Measurements from ENCODE around the gene HAVCR2. TPM values are rescaled to one million over a fixed set of nuclear protein-coding genes. Genes with fewer than 3 reads are reported as not detected.

Gene HAVCR2
- total RNA-seq, 3 donors from 2014 or later: 2.1 to 5.1 (median 5.1) TPM

GRCh38 chr5:157109744-157110143 is 900 bp upstream of the HAVCR2 start:
- H3K9me3 ChIP-seq: no peaks in the 10 kb centered on the region
- peak in 1 of 3 donors; percentile 14 for DNase-seq
- H3K4me1 ChIP-seq (ENCODE audit: low read depth): no peaks in the 10 kb centered on the region
- no peak for TF ChIP-seq CTCF (IDR thresholded peaks at IDR 0.05)
- intact Hi-C loops (cut with DNase I, micrococcal nuclease): no loop called here
- peak; percentile 66 for ATAC-seq
- no peak overlapping the region for H3K4me3 ChIP-seq
- H3K36me3 ChIP-seq (ENCODE audit: low read depth): no peaks in the 10 kb centered on the region

GRCh38 chr5:157107508-157107907 is 1.3 kb downstream of the HAVCR2 start:
- intact Hi-C loops (cut with DNase I, micrococcal nuclease): no loop called here
- DNase-seq (no peak), ATAC-seq (no peak)
- H3K4me1 ChIP-seq (ENCODE audit: low read depth): peaks cover 3% of the 10 kb centered on the region
- no peak for TF ChIP-seq CTCF (IDR thresholded peaks at IDR 0.05)
- H3K9me3 ChIP-seq: no peaks in the 10 kb centered on the region
- H3K36me3 ChIP-seq (ENCODE audit: low read depth): no peaks in the 10 kb centered on the region
- H3K4me3 ChIP-seq: no peak overlapping the region

- TF ChIP-seq CTCF (IDR thresholded peaks at IDR 0.05): no peak
- peak in 1 of 3 donors; percentile 20 for DNase-seq
- Histone ChIP-seq H3K36me3 (ENCODE audit: low read depth) (no peaks in the 10 kb centered on the region), H3K4me3 (no peak overlapping the region), H3K4me1 (ENCODE audit: low read depth) (peaks cover 3% of the 10 kb centered on the region), H3K9me3 (no peaks in the 10 kb centered on the region)
- ATAC-seq: no peak
- intact Hi-C loops (cut with DNase I, micrococcal nuclease): no loop called here
Measured at GRCh38 chr5:157106630-157107461, 2.0 kb downstream of the HAVCR2 start.

- ATAC-seq: no peak
- no peak overlapping the region for H3K4me3 ChIP-seq
- TF ChIP-seq CTCF (IDR thresholded peaks at IDR 0.05): no peak
Measured at GRCh38 chr5:157100140-157100679, 8.6 kb downstream of the HAVCR2 start.

GRCh38 chr5:157088342-157088990 is 20.4 kb downstream of the HAVCR2 start:
- TF ChIP-seq CTCF (IDR thresholded peaks at IDR 0.05): no peak
- ATAC-seq: peak; percentile 19
- H3K9me3 ChIP-seq: no peaks in the 10 kb centered on the region
- no peaks in the 10 kb centered on the region for H3K36me3 ChIP-seq (ENCODE audit: low read depth)
- H3K4me3 ChIP-seq: no peak overlapping the region
- no peaks in the 10 kb centered on the region for H3K4me1 ChIP-seq (ENCODE audit: low read depth)
- intact Hi-C loops (cut with DNase I, micrococcal nuclease): no loop called here
- no peak for DNase-seq

More at GRCh38 chr5:157100140-157100679, 8.6 kb downstream of the HAVCR2 start:
- H3K4me1 ChIP-seq (ENCODE audit: low read depth): peaks cover 3% of the 10 kb centered on the region
- no peaks in the 10 kb centered on the region for H3K9me3 ChIP-seq
- no peak for DNase-seq
- intact Hi-C loops (cut with DNase I, micrococcal nuclease): no loop called here
- H3K36me3 ChIP-seq (ENCODE audit: low read depth): no peaks in the 10 kb centered on the region
